Activated CD8-positive, alpha-beta memory T cell treated with anti-CD3 and anti-CD28 coated beads for 4 hours (primary cell): ENCODE measurements around the gene S100A9.
"Not testable (repeated sequence)": the region's sequence is repeated elsewhere in the genome, so short reads cannot be mapped to it uniquely, and the experiment has no call there.

ENCODE experiments used
- DNase-seq, 2 donors: peaks; one replicate each; pipeline ENCODE4 v3.0.0-alpha.2; 2020; ENCODE audit warnings: low read depth in 2 of 2

The S100A9 gene

GRCh38 chr1:153407274-153407673 lies 49.6 kb downstream of the S100A9 start:
- DNase-seq, result not testable (repeated sequence)
